IMR-90 (cell line): ENCODE results near the gene GAL3ST3. TPM values are rescaled to one million over a fixed set of nuclear protein-coding genes. Genes with fewer than 3 reads are reported as not detected.

ENCODE experiments used
- ATAC-seq: fragments of 200-7000 bp; cut with Tn5 transposase; 2 replicates; pipeline ENCODE4 v1.9.1; 2020; ENCODE audit warnings: low read depth, mild to moderate bottlenecking, moderate library complexity
- BruUV-seq: library from RNA; stranded (reverse); fragments of 400-500 nt; replicated peaks from 2 replicates; lab custom pipeline; 2021; lab: Mats Ljungman, UMichigan
- CTCF ChIA-PET: fragments of 300-600 bp; formaldehyde crosslinking; extraction: SDS; loops from one replicate; lab custom pipeline; 2021; ENCODE audit warnings: antibody characterized with exemption; lab: Yijun Ruan, JAX
- POLR2A ChIA-PET: fragments of 300-600 bp; sonication (Branson Sonifier 250); formaldehyde crosslinking; loops from one replicate; lab custom pipeline; 2022; ENCODE audit warnings: antibody characterized with exemption; ENCODE audit not compliant: unreplicated experiment; lab: Charles Lee
- DNase-seq: peaks from one replicate; pipeline ENCODE4 v3.0.0; 2013
- H2AFZ ChIP-seq: replicated peaks from 2 replicates; pipeline ENCODE3; 2013; ENCODE audit warnings: low read length, mild to moderate bottlenecking; ENCODE audit not compliant: poor library complexity
- H2AK5ac ChIP-seq: 2 replicates; pipeline ENCODE4 v1.6.1; 2013; ENCODE audit warnings: low read depth, low read length, inconsistent platforms
- H2AK9ac ChIP-seq: replicated peaks from 2 replicates; pipeline ENCODE3; 2013; ENCODE audit warnings: mild to moderate bottlenecking, low read depth, low read length, moderate library complexity; ENCODE audit not compliant: poor library complexity
- H2BK120ac ChIP-seq: 2 replicates; pipeline ENCODE4 v1.6.1; 2013; ENCODE audit warnings: low read depth, low read length, inconsistent platforms
- H2BK15ac ChIP-seq: 3 replicates; pipeline ENCODE4 v1.6.1; 2013; ENCODE audit warnings: low read depth, low read length, inconsistent platforms
- H2BK20ac ChIP-seq: 2 replicates; pipeline ENCODE4 v1.6.1; 2013; ENCODE audit warnings: low read depth, mild to moderate bottlenecking, inconsistent platforms, low read length, moderate library complexity
- H2BK5ac ChIP-seq: 2 replicates; pipeline ENCODE4 v1.6.1; 2013; ENCODE audit warnings: mild to moderate bottlenecking, low read depth, low read length, inconsistent platforms; ENCODE audit not compliant: poor library complexity, severe bottlenecking
- H3K14ac ChIP-seq: replicated peaks from 2 replicates; pipeline ENCODE4 v1.6.1; 2013; ENCODE audit warnings: low read depth, low read length, inconsistent platforms
- H3K18ac ChIP-seq: 2 replicates; pipeline ENCODE4 v1.6.1; 2013; ENCODE audit warnings: low read depth, low read length, control low read depth
- H3K23ac ChIP-seq: 2 replicates; pipeline ENCODE4 v1.6.1; 2013; ENCODE audit warnings: low read depth, low read length, inconsistent platforms
- H3K27ac ChIP-seq: 2 replicates; pipeline ENCODE4 v1.5.1; 2013; ENCODE audit warnings: mild to moderate bottlenecking, control low read depth, low read length; ENCODE audit not compliant: insufficient read depth
- H3K27me3 ChIP-seq: 2 replicates; pipeline ENCODE4 v1.6.1; 2013; ENCODE audit warnings: low read length; ENCODE audit not compliant: control insufficient read depth, insufficient read depth
- H3K36me3 ChIP-seq: 2 replicates; pipeline ENCODE4 v1.6.1; 2013; ENCODE audit warnings: low read length, mixed read lengths; ENCODE audit not compliant: control insufficient read depth, insufficient read depth
- H3K4ac ChIP-seq: 2 replicates; pipeline ENCODE4 v1.6.1; 2013; ENCODE audit warnings: low read depth, low read length, inconsistent platforms
- H3K4me1 ChIP-seq: 2 replicates; pipeline ENCODE4 v1.6.1; 2013; ENCODE audit warnings: low read length, mixed read lengths; ENCODE audit not compliant: control insufficient read depth, insufficient read depth
- H3K4me2 ChIP-seq: 2 replicates; pipeline ENCODE4 v1.6.1; 2013; ENCODE audit warnings: low read depth, mild to moderate bottlenecking, control low read depth, low read length, moderate library complexity
- H3K4me3 ChIP-seq: 2 replicates; pipeline ENCODE4 v1.5.1; 2013; ENCODE audit warnings: low read depth, mild to moderate bottlenecking, control low read depth, low read length, moderate library complexity; ENCODE audit not compliant: insufficient read depth
- H3K56ac ChIP-seq: 2 replicates; pipeline ENCODE4 v1.6.1; 2013; ENCODE audit warnings: low read length, inconsistent platforms; ENCODE audit not compliant: insufficient read depth; ENCODE audit errors: extremely low read depth
- H3K79me1 ChIP-seq, 2 experiments: 2 replicates each; pipeline ENCODE4 v1.6.1; 2013; ENCODE audit warnings: low read length in 2 of 2, inconsistent platforms in 1 of 2, low read depth in 1 of 2
- H3K9ac ChIP-seq: 2 replicates; pipeline ENCODE4 v1.6.1; 2013; ENCODE audit warnings: low read depth, low read length, control low read depth
- H3K9me1 ChIP-seq: 2 replicates; pipeline ENCODE4 v1.6.1; 2013; ENCODE audit warnings: low read length, inconsistent platforms; ENCODE audit not compliant: insufficient read depth
- H3K9me3 ChIP-seq: 2 replicates; pipeline ENCODE4 v1.6.1; 2013; ENCODE audit warnings: low read length; ENCODE audit not compliant: control insufficient read depth, insufficient read depth
- H4K20me1 ChIP-seq: 2 replicates; pipeline ENCODE4 v1.6.1; 2013; ENCODE audit warnings: low read length, inconsistent platforms; ENCODE audit not compliant: insufficient read depth
- H4K5ac ChIP-seq: 2 replicates; pipeline ENCODE4 v1.6.1; 2013; ENCODE audit warnings: mild to moderate bottlenecking, low read depth, low read length, control low read depth
- H4K8ac ChIP-seq, 2 experiments: 2 replicates each; pipeline ENCODE4 v1.6.1; 2013; ENCODE audit warnings: low read depth in 2 of 2, low read length in 2 of 2, control low read depth in 1 of 2, inconsistent platforms in 1 of 2
- H4K91ac ChIP-seq: 2 replicates; pipeline ENCODE4 v1.6.1; 2013; ENCODE audit warnings: low read depth, low read length, inconsistent platforms; ENCODE audit not compliant: insufficient read depth
- BHLHE40 ChIP-seq: fragments of 150-350 bp; IDR thresholded peaks from 2 replicates; pipeline ENCODE4 v1.6.1; 2016; ENCODE audit warnings: mild to moderate bottlenecking, low read depth, low read length
- CEBPB ChIP-seq: IDR thresholded peaks from 2 replicates; pipeline ENCODE4 v1.6.1; 2012; ENCODE audit warnings: low read depth, low read length, improper control_type of control experiment
- CHD1 ChIP-seq: IDR thresholded peaks from 2 replicates; pipeline ENCODE4 v1.6.1; 2012; ENCODE audit warnings: low read depth, low read length, improper control_type of control experiment
- FOS ChIP-seq: fragments of 150-350 bp; IDR thresholded peaks from 2 replicates; pipeline ENCODE4 v1.6.1; 2016; ENCODE audit warnings: low read depth, low read length
- MAFK ChIP-seq: IDR thresholded peaks from 2 replicates; pipeline ENCODE4 v1.6.1; 2012; ENCODE audit warnings: low read depth, low read length, improper control_type of control experiment
- MAZ ChIP-seq: IDR thresholded peaks from 2 replicates; pipeline ENCODE4 v1.6.1; 2012; ENCODE audit warnings: low read depth, mild to moderate bottlenecking, low read length, improper control_type of control experiment, moderate library complexity, borderline replicate concordance
- MXI1 ChIP-seq: IDR thresholded peaks from 2 replicates; pipeline ENCODE4 v1.6.1; 2012; ENCODE audit warnings: low read depth, mild to moderate bottlenecking, low read length, moderate library complexity, borderline replicate concordance
- NFE2L2 ChIP-seq: fragments of 150-350 bp; IDR thresholded peaks from 2 replicates; pipeline ENCODE4 v1.6.1; 2016; ENCODE audit warnings: low read depth, mild to moderate bottlenecking, low read length
- POLR2A ChIP-seq: IDR thresholded peaks from 2 replicates; pipeline ENCODE4 v1.6.1; 2012; ENCODE audit warnings: mild to moderate bottlenecking, low read depth, low read length
- RAD21 ChIP-seq: IDR thresholded peaks from 2 replicates; pipeline ENCODE4 v1.6.1; 2012; ENCODE audit warnings: low read length, improper control_type of control experiment
- RCOR1 ChIP-seq: IDR thresholded peaks from 2 replicates; pipeline ENCODE4 v1.6.1; 2012; ENCODE audit warnings: mild to moderate bottlenecking, low read length, improper control_type of control experiment; ENCODE audit not compliant: insufficient replicate concordance
- RFX5 ChIP-seq: IDR thresholded peaks from 2 replicates; pipeline ENCODE4 v1.8.0; 2012; ENCODE audit warnings: low read depth, mild to moderate bottlenecking, low read length, moderate library complexity
- SMC3 ChIP-seq: fragments of 150-350 bp; IDR thresholded peaks from 2 replicates; pipeline ENCODE4 v1.6.1; 2016; ENCODE audit warnings: low read depth, mild to moderate bottlenecking, antibody characterized with exemption, low read length, moderate library complexity
- WGBS, 2 experiments: methylation state at CpG; one replicate each; pipeline versions ENCODE4 v1.1.5 to v1.1.7; 2013; ENCODE audit warnings: missing lambda C conversion rate in 2 of 2; ENCODE audit not compliant: insufficient read length in 1 of 2; ENCODE audit errors: extremely low coverage in 2 of 2; 5-methylcytosine and 5-hydroxymethylcytosine counted together
- dilution Hi-C: fragments of 300-500 bp; cut with HindIII; formaldehyde crosslinking; loops from one replicate; pipeline ENCODE4 v1.14.3; 2018; ENCODE audit warnings: low sequenced_read_pairs; ENCODE audit not compliant: unreplicated experiment
- in situ Hi-C: fragments of 300-500 bp; cut with MboI; formaldehyde crosslinking; loops from 3 replicates; pipeline ENCODE4 v1.14.3; 2019; ENCODE audit warnings: low sequenced_read_pairs, inconsistent platforms, mixed read lengths
- intact Hi-C: fragments of 100-400 bp; cut with micrococcal nuclease; formaldehyde crosslinking; loops from 2 replicates; pipeline ENCODE4 v1.10.0; 2022
- polyA plus RNA-seq, 3 experiments: library from polyadenylated mRNA; depleted of rRNA; stranded (reverse); fragments of >200 nt; gene quantifications; 2 replicates each; pipeline ENCODE4 v1.2.3, GENCODE V29; 2012; ENCODE audit warnings: low replicate concordance in 1 of 3
- total RNA-seq: library from RNA; depleted of rRNA; stranded (reverse); fragments of >200 nt; gene quantifications from 2 replicates; pipeline ENCODE4 v1.2.3, GENCODE V29; 2012
- TF ChIP-seq, protein P1 (sequence below): conservative IDR thresholded peaks from 2 replicates; pipeline ENCODE4 v1.5.1; 2012; ENCODE audit warnings: mild to moderate bottlenecking, low read depth, low read length, improper control_type of control experiment
- TF ChIP-seq, protein P2 (sequence below): fragments of 150-350 bp; IDR thresholded peaks from 2 replicates; pipeline ENCODE4 v1.6.1; 2016; ENCODE audit warnings: low read depth, mild to moderate bottlenecking, low read length, moderate library complexity, borderline replicate concordance
- TF ChIP-seq, protein P3 (sequence below): fragments of 150-350 bp; IDR thresholded peaks from 2 replicates; pipeline ENCODE4 v1.6.1; 2017; ENCODE audit warnings: mild to moderate bottlenecking, antibody characterized with exemption, low read length, low read depth

The GAL3ST3 gene
- total and polyA plus RNA-seq, 2 of the 4 experiments (the other 2 are of a cell fraction) = 0.19 TPM; not detected in 1

DNA sequence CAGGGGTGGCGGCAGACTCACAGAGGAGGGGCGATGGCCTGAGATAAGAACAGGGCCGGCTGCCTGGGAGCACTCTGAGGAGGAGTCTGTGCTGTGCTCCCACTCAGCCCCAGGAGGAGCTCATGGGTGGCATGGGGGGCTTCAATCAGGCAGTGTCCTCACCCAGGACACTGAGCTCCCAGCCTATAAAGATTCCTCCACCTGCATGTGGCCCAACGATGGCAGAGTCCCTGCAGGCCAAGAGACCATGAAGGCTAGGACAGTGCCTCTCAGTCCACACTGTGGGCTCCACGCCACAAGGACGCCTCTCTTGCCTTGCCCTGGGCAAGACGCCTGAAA lies 35.2 kb downstream of the GAL3ST3 start:
- Histone ChIP-seq H3K9ac (no peak overlapping the region), H3K14ac (no peak overlapping the region), H2BK120ac (no peak overlapping the region), H3K36me3 (no peaks in the 10 kb centered on the region), H3K9me3 (no peaks in the 10 kb centered on the region), H2BK5ac (no peak overlapping the region), H3K4me1 (peaks cover 9% of the 10 kb centered on the region), H3K9me1 (peaks cover 23% of the 10 kb centered on the region), H3K23ac (no peak overlapping the region), H3K27ac (no peak overlapping the region), H4K91ac (no peak overlapping the region), H3K4me3 (no peak overlapping the region), H4K5ac (no peak overlapping the region), H2BK15ac (no peak overlapping the region; the same call in 2 of the 3 replicates), H2BK20ac (no peak overlapping the region), H3K4ac (no peak overlapping the region), H3K18ac (no peak overlapping the region), H4K20me1 (no peaks in the 10 kb centered on the region; the same call in 1 of the 2 replicates), H4K8ac (no peak overlapping the region), H3K56ac (no peak overlapping the region), H2AK9ac (no peak overlapping the region), H2AFZ (no peak overlapping the region), H2AK5ac (peak overlapping the region; percentile 24; the same call in 1 of the 2 replicates), H3K4me2 (no peak overlapping the region), H3K27me3 (peaks cover 13% of the 10 kb centered on the region), H3K79me1 (no peaks in the 10 kb centered on the region)
- dilution Hi-C loops = no loop called here
- ChIA-PET CTCF (no interaction called here), POLR2A (interaction anchor here (0.6 kb wide), 1 partner anchor 88 kb away, joined by 6 read pairs; no protein-coding TSS in a partner anchor)
- BruUV-seq = no TSS peak
- WGBS, 2 experiments = 87% methylated on average over 3 of the region's 7 CpGs; no CpG with 5 or more reads in 1 of the 2 experiments
- DNase-seq = no peak
- in situ Hi-C loops = no loop called here
- no peak for ATAC-seq
- intact Hi-C loops = no loop called here
- no peak for TF ChIP-seq POLR2A
- TF ChIP-seq RFX5 = no peak
- TF ChIP-seq NFE2L2 = no peak
- TF ChIP-seq CHD1 = no peak
- TF ChIP-seq, protein P1, sequence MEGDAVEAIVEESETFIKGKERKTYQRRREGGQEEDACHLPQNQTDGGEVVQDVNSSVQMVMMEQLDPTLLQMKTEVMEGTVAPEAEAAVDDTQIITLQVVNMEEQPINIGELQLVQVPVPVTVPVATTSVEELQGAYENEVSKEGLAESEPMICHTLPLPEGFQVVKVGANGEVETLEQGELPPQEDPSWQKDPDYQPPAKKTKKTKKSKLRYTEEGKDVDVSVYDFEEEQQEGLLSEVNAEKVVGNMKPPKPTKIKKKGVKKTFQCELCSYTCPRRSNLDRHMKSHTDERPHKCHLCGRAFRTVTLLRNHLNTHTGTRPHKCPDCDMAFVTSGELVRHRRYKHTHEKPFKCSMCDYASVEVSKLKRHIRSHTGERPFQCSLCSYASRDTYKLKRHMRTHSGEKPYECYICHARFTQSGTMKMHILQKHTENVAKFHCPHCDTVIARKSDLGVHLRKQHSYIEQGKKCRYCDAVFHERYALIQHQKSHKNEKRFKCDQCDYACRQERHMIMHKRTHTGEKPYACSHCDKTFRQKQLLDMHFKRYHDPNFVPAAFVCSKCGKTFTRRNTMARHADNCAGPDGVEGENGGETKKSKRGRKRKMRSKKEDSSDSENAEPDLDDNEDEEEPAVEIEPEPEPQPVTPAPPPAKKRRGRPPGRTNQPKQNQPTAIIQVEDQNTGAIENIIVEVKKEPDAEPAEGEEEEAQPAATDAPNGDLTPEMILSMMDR = no peak
- TF ChIP-seq RCOR1 = no peak
- no peak for TF ChIP-seq MXI1
- TF ChIP-seq RAD21 = no peak
- no peak for TF ChIP-seq MAFK
- no peak for TF ChIP-seq MAZ
- TF ChIP-seq FOS = no peak
- TF ChIP-seq, protein P2, sequence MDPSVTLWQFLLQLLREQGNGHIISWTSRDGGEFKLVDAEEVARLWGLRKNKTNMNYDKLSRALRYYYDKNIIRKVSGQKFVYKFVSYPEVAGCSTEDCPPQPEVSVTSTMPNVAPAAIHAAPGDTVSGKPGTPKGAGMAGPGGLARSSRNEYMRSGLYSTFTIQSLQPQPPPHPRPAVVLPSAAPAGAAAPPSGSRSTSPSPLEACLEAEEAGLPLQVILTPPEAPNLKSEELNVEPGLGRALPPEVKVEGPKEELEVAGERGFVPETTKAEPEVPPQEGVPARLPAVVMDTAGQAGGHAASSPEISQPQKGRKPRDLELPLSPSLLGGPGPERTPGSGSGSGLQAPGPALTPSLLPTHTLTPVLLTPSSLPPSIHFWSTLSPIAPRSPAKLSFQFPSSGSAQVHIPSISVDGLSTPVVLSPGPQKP = no peak
- no peak for TF ChIP-seq CEBPB
- TF ChIP-seq, protein P3, sequence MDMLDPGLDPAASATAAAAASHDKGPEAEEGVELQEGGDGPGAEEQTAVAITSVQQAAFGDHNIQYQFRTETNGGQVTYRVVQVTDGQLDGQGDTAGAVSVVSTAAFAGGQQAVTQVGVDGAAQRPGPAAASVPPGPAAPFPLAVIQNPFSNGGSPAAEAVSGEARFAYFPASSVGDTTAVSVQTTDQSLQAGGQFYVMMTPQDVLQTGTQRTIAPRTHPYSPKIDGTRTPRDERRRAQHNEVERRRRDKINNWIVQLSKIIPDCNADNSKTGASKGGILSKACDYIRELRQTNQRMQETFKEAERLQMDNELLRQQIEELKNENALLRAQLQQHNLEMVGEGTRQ = no peak
- no peak for TF ChIP-seq SMC3
- no peak for TF ChIP-seq BHLHE40
